Adrenal gland (tissue), 12 donors: ENCODE data around the gene HOXA13. TPM values are rescaled to one million over a fixed set of nuclear protein-coding genes. Genes with fewer than 3 reads are reported as not detected.
A peak's percentile ranks its signal among the peaks of the same experiment; 100 is the strongest.

Source experiments
- DNase-seq, 7 donors: peaks; one replicate each; pipeline ENCODE4 v3.0.0-alpha.2; 2019 to 2020
- H3K27ac ChIP-seq, 5 donors: fragments of 200-600 bp; sonication (generic) in 4 of 5; 1 replicate in 3 of 5; 2 replicates in 2 of 5; pipeline versions ENCODE4 v1.5.1 to v1.8.0; 2016 to 2020; ENCODE audit warnings: mild to moderate bottlenecking in 1 of 5
- H3K27me3 ChIP-seq: fragments of 200-600 bp; 2 replicates; pipeline ENCODE4 v1.8.0; 2021
- H3K36me3 ChIP-seq, 2 donors: fragments of 200-600 bp; replicated peaks in 1 of 2; 1 replicate in 1 of 2; 2 replicates in 1 of 2; pipeline versions ENCODE4 v1.5.1 to v1.8.0; 2018 to 2022
- H3K4me1 ChIP-seq, 2 donors: fragments of 200-600 bp; replicated peaks in 1 of 2; 1 replicate in 1 of 2; 2 replicates in 1 of 2; pipeline versions ENCODE4 v1.5.1 to v1.8.0; 2018 to 2021
- H3K4me3 ChIP-seq, 4 donors: fragments of 200-600 bp; sonication (generic) in 3 of 4; one replicate each; pipeline ENCODE4 v1.5.1; 2016 to 2018
- H3K9me3 ChIP-seq, 3 donors: fragments of 200-600 bp; sonication (generic) in 1 of 3; replicated peaks in 1 of 3; 1 replicate in 2 of 3; 2 replicates in 1 of 3; pipeline versions ENCODE4 v1.5.1 to v1.8.0; 2016 to 2021
- POLR2A ChIP-seq, 2 donors: fragments of 450-650 bp; IDR thresholded peaks; one replicate each; pipeline ENCODE4 v1.6.1; 2017; ENCODE audit warnings: antibody characterized with exemption in 2 of 2, mild to moderate bottlenecking in 2 of 2, moderate library complexity in 1 of 2
- WGBS, 4 donors: extraction: QIAGEN DNeasy Blood & Tissue Kit in 2 of 4; methylation state at CpG; one replicate each; pipeline versions ENCODE4 v1.1.5 to v1.1.7; 2013 to 2017; 5-methylcytosine and 5-hydroxymethylcytosine counted together
- intact Hi-C, 2 donors: fragments of 100-400 bp; cut with DNase I; formaldehyde crosslinking; loops; one replicate each; pipeline versions ENCODE4 v1.14.1 to v1.15.0; 2022 to 2023
- polyA plus RNA-seq, 3 donors: library from polyadenylated mRNA; stranded (reverse); fragments of 200-250 nt in 2 of 3; fragments of 350-450 nt in 1 of 3; fragmentation: Illumina TruSeq in 1 of 3; extraction: RNeasy Lipid Tissue Mini Kit (QIAGEN cat#74804) in 1 of 3; gene quantifications; one replicate each; pipeline ENCODE4 v1.2.3, GENCODE V29; 2013 to 2014
- total RNA-seq, 9 donors: library from RNA; depleted of rRNA in 4 of 9; stranded (reverse); fragments of >200 nt in 4 of 9; fragments of 120-200 nt in 1 of 9; fragmentation: NEBNext Ultra II Directional in 1 of 9; extraction: Animal tissue kit (Norgen Biotek cat#: 25700) in 1 of 9; gene quantifications; one replicate each; pipeline versions ENCODE4 v1.1.0 to v1.2.4, GENCODE V29; 2013 to 2023
- TF ChIP-seq, protein P1 (sequence below), 6 experiments: fragments of 450-650 bp in 4 of 6; fragments of 200-600 bp in 2 of 6; sonication (generic) in 1 of 6; IDR thresholded peaks; 1 replicate in 5 of 6; 2 replicates in 1 of 6; pipeline versions ENCODE4 v1.5.1 to v1.8.0; 2016 to 2021; ENCODE audit warnings: antibody characterized with exemption in 6 of 6, mild to moderate bottlenecking in 2 of 6, moderate library complexity in 1 of 6
- donor health status: healthy with polysubstance abuse.
- donor health status: Bipolar disorder and iron deficiency.
- donor health status: DM: yes; HTN: yes; CAD: no.
- donor health status: DM: no; HTN: no; CAD: no.
- donor health status: DM: no; HTN: no; CAD: no.
- donor health status: DM: yes; HTN: yes; CAD: no.

The HOXA13 gene
- total and polyA plus RNA-seq, 12 donors = 0.17 to 1.4 (median 0.56) TPM; not detected in 1

DNA sequence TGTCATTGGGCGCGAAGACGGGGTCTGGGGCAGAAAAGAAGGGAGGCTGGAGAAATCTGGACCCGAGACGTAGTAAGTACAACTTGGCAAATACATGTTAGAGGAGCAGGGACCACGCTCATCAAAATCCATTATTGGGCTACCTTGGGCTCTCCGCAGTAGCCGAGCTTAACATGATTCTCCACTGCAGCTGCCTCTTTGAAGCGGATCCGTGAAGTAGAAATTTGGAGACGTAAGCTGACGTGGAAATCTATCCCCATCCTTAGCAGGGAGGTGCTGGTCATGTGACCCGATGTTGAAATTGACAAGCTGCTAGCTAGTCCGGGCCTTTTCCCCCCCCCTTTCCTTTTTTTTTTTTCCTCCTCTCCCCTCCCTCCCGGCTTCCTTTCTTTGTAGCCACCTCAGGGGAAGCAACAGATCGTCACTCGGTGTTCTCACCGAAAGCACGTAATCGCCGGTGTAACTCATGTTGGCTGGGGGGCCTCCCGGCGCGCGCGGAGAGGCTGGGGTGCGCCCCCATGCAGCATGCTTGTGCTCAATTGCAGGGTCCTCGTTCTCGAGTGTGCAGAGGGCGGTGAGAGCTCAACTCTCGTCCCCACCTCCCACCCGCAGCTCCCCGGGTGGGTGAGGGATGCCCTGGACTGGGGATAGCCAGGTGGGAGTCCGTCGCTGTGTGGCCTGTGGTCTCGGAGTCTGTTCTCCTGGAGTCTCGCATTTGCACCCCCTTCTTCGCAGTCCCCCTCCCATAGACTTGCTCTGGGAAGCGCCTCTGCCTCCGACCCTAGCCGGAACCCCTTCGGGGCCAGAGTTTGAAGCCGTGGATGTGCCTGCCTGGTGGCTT lies 14.7 kb downstream of the HOXA13 start, which contains the start of gene HOXA11:
Gene HOXA11, minus strand, starts transcription at position 220 of the 841 bp plus-strand sequence. Its CDS starts 88 bp downstream, at position 132.
- H3K36me3 ChIP-seq = no peaks in the 10 kb centered on the region
- WGBS, 4 donors = 8 to 15% (median 10%) methylated on average over 27 to 43 of the region's 43 CpGs
- no peaks in the 10 kb centered on the region for H3K9me3 ChIP-seq
- intact Hi-C loops = loop anchor here in 1 of 2 donors (10.0 kb wide), 1 partner anchor 1310 kb away; no protein-coding TSS in a partner anchor
- H3K27me3 ChIP-seq = peaks cover 100% of the 10 kb centered on the region
- no peak for TF ChIP-seq POLR2A (IDR thresholded peaks at IDR 0.05)
- TF ChIP-seq, protein P1, sequence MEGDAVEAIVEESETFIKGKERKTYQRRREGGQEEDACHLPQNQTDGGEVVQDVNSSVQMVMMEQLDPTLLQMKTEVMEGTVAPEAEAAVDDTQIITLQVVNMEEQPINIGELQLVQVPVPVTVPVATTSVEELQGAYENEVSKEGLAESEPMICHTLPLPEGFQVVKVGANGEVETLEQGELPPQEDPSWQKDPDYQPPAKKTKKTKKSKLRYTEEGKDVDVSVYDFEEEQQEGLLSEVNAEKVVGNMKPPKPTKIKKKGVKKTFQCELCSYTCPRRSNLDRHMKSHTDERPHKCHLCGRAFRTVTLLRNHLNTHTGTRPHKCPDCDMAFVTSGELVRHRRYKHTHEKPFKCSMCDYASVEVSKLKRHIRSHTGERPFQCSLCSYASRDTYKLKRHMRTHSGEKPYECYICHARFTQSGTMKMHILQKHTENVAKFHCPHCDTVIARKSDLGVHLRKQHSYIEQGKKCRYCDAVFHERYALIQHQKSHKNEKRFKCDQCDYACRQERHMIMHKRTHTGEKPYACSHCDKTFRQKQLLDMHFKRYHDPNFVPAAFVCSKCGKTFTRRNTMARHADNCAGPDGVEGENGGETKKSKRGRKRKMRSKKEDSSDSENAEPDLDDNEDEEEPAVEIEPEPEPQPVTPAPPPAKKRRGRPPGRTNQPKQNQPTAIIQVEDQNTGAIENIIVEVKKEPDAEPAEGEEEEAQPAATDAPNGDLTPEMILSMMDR (IDR thresholded peaks at IDR 0.05) = no peak
- no peak within 1 kb of the TSS for H3K27ac ChIP-seq
- H3K4me1 ChIP-seq = peaks cover 10 to 33% of the 10 kb centered on the region in 2 donors
- DNase-seq = peak in 6 of 7 donors; percentile 16 to 49 (median 32)
- peak within 1 kb of the TSS in 1 of 4 donors; percentile 42 for H3K4me3 ChIP-seq

- Histone ChIP-seq H3K4me1 (peaks cover 17 to 33% of the 10 kb centered on the region in 2 donors), H3K36me3 (no peaks in the 10 kb centered on the region), H3K27ac (no peak overlapping the region), H3K4me3 (peak overlapping the region in 1 of 4 donors; percentile 42), H3K27me3 (peaks cover 98% of the 10 kb centered on the region), H3K9me3 (no peaks in the 10 kb centered on the region)
- DNase-seq = peak; percentile 20 to 58 (median 37)
- intact Hi-C loops = loop anchor here in 1 of 2 donors (10.0 kb wide), 1 partner anchor 1310 kb away; no protein-coding TSS in a partner anchor
- TF ChIP-seq POLR2A (IDR thresholded peaks at IDR 0.05) = no peak
- TF ChIP-seq, protein P1 (IDR thresholded peaks at IDR 0.05) = no peak
- WGBS, 4 donors = 2 to 6% (median 4%) methylated on average over 10 to 72 of the region's 72 CpGs
Observed at GRCh38 chr7:27184337-27185012, 15.4 kb downstream of the HOXA13 start.

GRCh38 chr7:27183682-27184336 lies 16.1 kb downstream of the HOXA13 start:
- Histone ChIP-seq H3K4me3 (peak overlapping the region in 1 of 4 donors; percentile 42), H3K9me3 (no peaks in the 10 kb centered on the region), H3K27me3 (peaks cover 97% of the 10 kb centered on the region), H3K27ac (no peak overlapping the region), H3K36me3 (no peaks in the 10 kb centered on the region), H3K4me1 (peaks cover 19 to 29% of the 10 kb centered on the region in 2 donors)
- intact Hi-C loops = loop anchor here in 1 of 2 donors (10.0 kb wide), 1 partner anchor 1309 kb away; no protein-coding TSS in a partner anchor
- WGBS, 4 donors = 6 to 10% (median 8%) methylated on average over 30 of the region's 30 CpGs
- no peak for TF ChIP-seq POLR2A (IDR thresholded peaks at IDR 0.05)
- TF ChIP-seq, protein P1 (IDR thresholded peaks at IDR 0.05) = no peak
- DNase-seq = peak in 5 of 7 donors; percentile 6 to 45 (median 14)
